Neural cell (in vitro differentiated cells): Measurements from ENCODE around the gene TK2. TPM values are rescaled to one million over a fixed set of nuclear protein-coding genes. Genes with fewer than 3 reads are reported as not detected.

Source experiments
- H2AFZ ChIP-seq: fragments of 200-600, 300-800 bp; sonication (generic), shearing (Covaris generic); 2 replicates; pipeline ENCODE4 v1.6.0; 2014; ENCODE audit warnings: low read depth, mild to moderate bottlenecking, antibody characterized with exemption, low read length, moderate library complexity
- H3F3A ChIP-seq: fragments of 200-600 bp; shearing (Covaris generic); 2 replicates; pipeline ENCODE4 v1.6.1; 2016; ENCODE audit warnings: mild to moderate bottlenecking, moderate library complexity, mixed read lengths, antibody characterized with exemption, low read length; ENCODE audit not compliant: insufficient read depth, poor library complexity, severe bottlenecking
- H3K27ac ChIP-seq: fragments of 200-600, 300-800 bp; sonication (generic), shearing (Covaris generic); 2 replicates; pipeline ENCODE4 v1.5.1; 2014; ENCODE audit warnings: mild to moderate bottlenecking, low read length, moderate library complexity
- H3K27me3 ChIP-seq: fragments of 300-800, 200-600 bp; sonication (generic), shearing (Covaris generic); 2 replicates; pipeline ENCODE4 v1.6.0; 2014; ENCODE audit warnings: mild to moderate bottlenecking, low read depth, low read length, moderate library complexity; ENCODE audit not compliant: insufficient read depth
- H3K36me3 ChIP-seq: fragments of 300-800, 200-600 bp; sonication (generic), shearing (Covaris generic); 2 replicates; pipeline ENCODE4 v1.5.1; 2014; ENCODE audit warnings: mild to moderate bottlenecking, antibody characterized with exemption, low read length, moderate library complexity; ENCODE audit not compliant: insufficient read depth
- H3K4me2 ChIP-seq: fragments of 300-800, 200-600 bp; sonication (generic), shearing (Covaris generic); 2 replicates; pipeline ENCODE4 v1.6.0; 2014; ENCODE audit warnings: mild to moderate bottlenecking, low read length
- H3K4me3 ChIP-seq: fragments of 300-800, 200-600 bp; sonication (generic), shearing (Covaris generic); 2 replicates; pipeline ENCODE4 v1.5.1; 2014; ENCODE audit warnings: mild to moderate bottlenecking, low read length, moderate library complexity
- H3K79me2 ChIP-seq: fragments of 200-600 bp; shearing (Covaris generic); replicated peaks from 2 replicates; pipeline ENCODE4 v1.6.0; 2014; ENCODE audit warnings: mild to moderate bottlenecking, low read length, moderate library complexity; ENCODE audit not compliant: insufficient read depth
- H3K9ac ChIP-seq: fragments of 300-800, 200-600 bp; sonication (generic), shearing (Covaris generic); 2 replicates; pipeline ENCODE4 v1.6.1; 2016; ENCODE audit warnings: mild to moderate bottlenecking, low read length, mixed read lengths
- H3K9me2 ChIP-seq: fragments of 200-600 bp; shearing (Covaris generic); 2 replicates; pipeline ENCODE4 v1.6.1; 2016; ENCODE audit warnings: mild to moderate bottlenecking, low read length, mixed read lengths; ENCODE audit not compliant: insufficient read depth
- H3K9me3 ChIP-seq: fragments of 200-600, 300-800 bp; sonication (generic), shearing (Covaris generic); 2 replicates; pipeline ENCODE4 v1.6.1; 2016; ENCODE audit warnings: mild to moderate bottlenecking, mixed run types, low read length, moderate library complexity, mixed read lengths
- H4K20me1 ChIP-seq: fragments of 200-600 bp; shearing (Covaris generic); 2 replicates; pipeline ENCODE4 v1.6.1; 2016; ENCODE audit warnings: mild to moderate bottlenecking, mixed run types; ENCODE audit not compliant: insufficient read depth
- EP300 ChIP-seq: fragments of 450-650 bp; conservative IDR thresholded peaks from 2 replicates; pipeline ENCODE4 v1.6.1; 2014; ENCODE audit warnings: antibody characterized with exemption, mild to moderate bottlenecking, moderate library complexity; ENCODE audit not compliant: poor library complexity, severe bottlenecking
- EZH2 ChIP-seq: fragments of 200-600, 300-800 bp; shearing (Covaris generic), sonication (generic); IDR thresholded peaks from 2 replicates; pipeline ENCODE4 v1.6.1; 2014; ENCODE audit warnings: antibody characterized with exemption, low read length, borderline replicate concordance, mild to moderate bottlenecking; ENCODE audit not compliant: insufficient read depth, poor library complexity, severe bottlenecking
- MXI1 ChIP-seq: fragments of 450-650 bp; conservative IDR thresholded peaks from 2 replicates; pipeline ENCODE4 v1.6.1; 2014; ENCODE audit warnings: antibody characterized with exemption, mild to moderate bottlenecking; ENCODE audit not compliant: poor library complexity, severe bottlenecking
- POLR2AphosphoS5 ChIP-seq: IDR thresholded peaks from 2 replicates; pipeline ENCODE4 v1.6.1; 2012
- RAD21 ChIP-seq: fragments of 450-650 bp; conservative IDR thresholded peaks from 2 replicates; pipeline ENCODE4 v1.6.1; 2014; ENCODE audit warnings: antibody characterized with exemption, mild to moderate bottlenecking, moderate library complexity
- SMC3 ChIP-seq: fragments of 450-650 bp; conservative IDR thresholded peaks from 2 replicates; pipeline ENCODE4 v1.6.1; 2014; ENCODE audit warnings: antibody characterized with exemption, mild to moderate bottlenecking, moderate library complexity; ENCODE audit not compliant: poor library complexity
- TAF1 ChIP-seq: IDR thresholded peaks from 2 replicates; pipeline ENCODE4 v1.6.1; 2012; ENCODE audit warnings: low read depth
- polyA plus RNA-seq: library from polyadenylated mRNA; depleted of rRNA; stranded (reverse); fragments of >200 nt; gene quantifications from 2 replicates; pipeline ENCODE4 v1.2.3, GENCODE V29; 2014
- TF ChIP-seq, protein P1 (sequence below): IDR thresholded peaks from 2 replicates; pipeline ENCODE4 v1.6.1; 2012; ENCODE audit warnings: borderline replicate concordance
- TF ChIP-seq, protein P2 (sequence below): fragments of 450-650 bp; IDR thresholded peaks from 2 replicates; pipeline ENCODE4 v1.5.1; 2014; ENCODE audit warnings: antibody characterized with exemption, mild to moderate bottlenecking, moderate library complexity; ENCODE audit not compliant: poor library complexity, severe bottlenecking

Gene TK2
- polyA plus RNA-seq, 1 donor from 2014 or later, result 15.9 TPM

DNA sequence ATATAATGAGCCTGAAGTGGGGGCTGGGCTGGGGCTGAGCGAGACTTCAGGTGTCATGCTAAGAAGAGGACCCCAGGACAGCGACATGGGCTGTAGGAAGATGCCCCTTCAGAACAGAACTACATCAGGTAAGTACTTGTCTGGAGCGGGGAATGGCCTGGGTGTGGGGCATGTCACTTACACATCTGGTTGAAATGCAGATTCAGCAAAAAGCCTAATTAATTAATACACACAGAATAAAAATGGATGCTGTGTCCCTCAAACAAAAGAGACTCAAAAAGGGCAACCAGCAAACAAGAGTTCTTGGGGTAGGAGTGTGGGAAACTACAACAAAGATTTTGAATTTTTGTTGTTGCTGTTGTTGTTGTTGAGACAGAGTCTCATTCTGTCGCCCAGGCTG is 41.1 kb upstream of the TK2 start:
- Histone ChIP-seq H3K27me3 (no peaks in the 10 kb centered on the region), H3K27ac (no peak overlapping the region)

DNA sequence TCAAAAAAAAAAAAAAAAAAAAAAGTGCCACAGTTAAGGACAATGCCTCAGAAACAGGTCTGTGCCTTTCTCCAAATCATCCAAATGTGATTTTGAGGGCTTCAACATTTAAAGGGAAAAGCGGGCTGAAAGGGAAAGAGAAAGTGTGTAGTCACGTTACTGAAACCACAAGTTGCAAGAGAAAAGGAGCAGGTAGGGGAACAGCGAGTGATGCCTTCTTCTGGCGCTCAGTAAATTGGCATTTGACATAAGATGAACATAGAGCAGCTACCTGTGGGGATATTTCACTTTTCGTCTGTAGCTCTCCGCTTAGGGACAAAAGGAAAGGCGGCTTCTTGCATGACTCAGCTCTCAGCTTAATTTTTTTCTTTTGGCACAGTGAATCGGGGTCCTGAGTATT is 40.4 kb upstream of the TK2 start:
- H3K27me3 ChIP-seq, result no peaks in the 10 kb centered on the region
- TF ChIP-seq EZH2 (no peak), RAD21 (no peak), MXI1 (no peak), SMC3 (no peak), POLR2AphosphoS5 (no peak), TAF1 (no peak), EP300 (no peak)
- TF ChIP-seq, protein P1, sequence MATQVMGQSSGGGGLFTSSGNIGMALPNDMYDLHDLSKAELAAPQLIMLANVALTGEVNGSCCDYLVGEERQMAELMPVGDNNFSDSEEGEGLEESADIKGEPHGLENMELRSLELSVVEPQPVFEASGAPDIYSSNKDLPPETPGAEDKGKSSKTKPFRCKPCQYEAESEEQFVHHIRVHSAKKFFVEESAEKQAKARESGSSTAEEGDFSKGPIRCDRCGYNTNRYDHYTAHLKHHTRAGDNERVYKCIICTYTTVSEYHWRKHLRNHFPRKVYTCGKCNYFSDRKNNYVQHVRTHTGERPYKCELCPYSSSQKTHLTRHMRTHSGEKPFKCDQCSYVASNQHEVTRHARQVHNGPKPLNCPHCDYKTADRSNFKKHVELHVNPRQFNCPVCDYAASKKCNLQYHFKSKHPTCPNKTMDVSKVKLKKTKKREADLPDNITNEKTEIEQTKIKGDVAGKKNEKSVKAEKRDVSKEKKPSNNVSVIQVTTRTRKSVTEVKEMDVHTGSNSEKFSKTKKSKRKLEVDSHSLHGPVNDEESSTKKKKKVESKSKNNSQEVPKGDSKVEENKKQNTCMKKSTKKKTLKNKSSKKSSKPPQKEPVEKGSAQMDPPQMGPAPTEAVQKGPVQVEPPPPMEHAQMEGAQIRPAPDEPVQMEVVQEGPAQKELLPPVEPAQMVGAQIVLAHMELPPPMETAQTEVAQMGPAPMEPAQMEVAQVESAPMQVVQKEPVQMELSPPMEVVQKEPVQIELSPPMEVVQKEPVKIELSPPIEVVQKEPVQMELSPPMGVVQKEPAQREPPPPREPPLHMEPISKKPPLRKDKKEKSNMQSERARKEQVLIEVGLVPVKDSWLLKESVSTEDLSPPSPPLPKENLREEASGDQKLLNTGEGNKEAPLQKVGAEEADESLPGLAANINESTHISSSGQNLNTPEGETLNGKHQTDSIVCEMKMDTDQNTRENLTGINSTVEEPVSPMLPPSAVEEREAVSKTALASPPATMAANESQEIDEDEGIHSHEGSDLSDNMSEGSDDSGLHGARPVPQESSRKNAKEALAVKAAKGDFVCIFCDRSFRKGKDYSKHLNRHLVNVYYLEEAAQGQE, result no peak
- TF ChIP-seq, protein P2, sequence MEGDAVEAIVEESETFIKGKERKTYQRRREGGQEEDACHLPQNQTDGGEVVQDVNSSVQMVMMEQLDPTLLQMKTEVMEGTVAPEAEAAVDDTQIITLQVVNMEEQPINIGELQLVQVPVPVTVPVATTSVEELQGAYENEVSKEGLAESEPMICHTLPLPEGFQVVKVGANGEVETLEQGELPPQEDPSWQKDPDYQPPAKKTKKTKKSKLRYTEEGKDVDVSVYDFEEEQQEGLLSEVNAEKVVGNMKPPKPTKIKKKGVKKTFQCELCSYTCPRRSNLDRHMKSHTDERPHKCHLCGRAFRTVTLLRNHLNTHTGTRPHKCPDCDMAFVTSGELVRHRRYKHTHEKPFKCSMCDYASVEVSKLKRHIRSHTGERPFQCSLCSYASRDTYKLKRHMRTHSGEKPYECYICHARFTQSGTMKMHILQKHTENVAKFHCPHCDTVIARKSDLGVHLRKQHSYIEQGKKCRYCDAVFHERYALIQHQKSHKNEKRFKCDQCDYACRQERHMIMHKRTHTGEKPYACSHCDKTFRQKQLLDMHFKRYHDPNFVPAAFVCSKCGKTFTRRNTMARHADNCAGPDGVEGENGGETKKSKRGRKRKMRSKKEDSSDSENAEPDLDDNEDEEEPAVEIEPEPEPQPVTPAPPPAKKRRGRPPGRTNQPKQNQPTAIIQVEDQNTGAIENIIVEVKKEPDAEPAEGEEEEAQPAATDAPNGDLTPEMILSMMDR, result no peak
- no peaks in the 10 kb centered on the region for H3F3A ChIP-seq
- H3K9ac ChIP-seq, result no peak overlapping the region
- H3K9me2 ChIP-seq, result no peaks in the 10 kb centered on the region
- H2AFZ ChIP-seq, result no peak overlapping the region
- no peaks in the 10 kb centered on the region for H3K9me3 ChIP-seq
- H3K36me3 ChIP-seq, result no peaks in the 10 kb centered on the region
- H4K20me1 ChIP-seq, result no peaks in the 10 kb centered on the region
- H3K27ac ChIP-seq, result no peak overlapping the region
- no peak overlapping the region for H3K4me2 ChIP-seq
- no peak overlapping the region for H3K4me3 ChIP-seq
- no peaks in the 10 kb centered on the region for H3K79me2 ChIP-seq

More for the DNA sequence above, 41.1 kb upstream of the TK2 start:
- no peaks in the 10 kb centered on the region for H3K36me3 ChIP-seq
- no peak overlapping the region for H3K9ac ChIP-seq
- H4K20me1 ChIP-seq, result no peaks in the 10 kb centered on the region
- H3K9me2 ChIP-seq, result no peaks in the 10 kb centered on the region
- H3K9me3 ChIP-seq, result no peaks in the 10 kb centered on the region
- no peaks in the 10 kb centered on the region for H3F3A ChIP-seq
- no peak overlapping the region for H2AFZ ChIP-seq
- H3K79me2 ChIP-seq, result no peaks in the 10 kb centered on the region
- H3K4me2 ChIP-seq, result no peak overlapping the region
- no peak overlapping the region for H3K4me3 ChIP-seq
- TF ChIP-seq EZH2 (no peak), TAF1 (no peak), POLR2AphosphoS5 (no peak), SMC3 (no peak), RAD21 (no peak)
